Fibroblast of skin of abdomen (primary cell): ENCODE data around the gene POLR3H.
"Not testable (repeated sequence)": the region's sequence is repeated elsewhere in the genome, so short reads cannot be mapped to it uniquely, and the experiment has no call there.

ENCODE experiments used
- DNase-seq: peaks from one replicate; pipeline ENCODE4 v3.0.0-alpha.2; 2013

POLR3H gene

GRCh38 chr22:41564563-41564962 is 20.3 kb upstream of the POLR3H start:
- DNase-seq = no peak

GRCh38 chr22:41563051-41563711 is 18.9 kb upstream of the POLR3H start:
- DNase-seq = peak; percentile 89

GRCh38 chr22:41562461-41562860 is 18.2 kb upstream of the POLR3H start:
- DNase-seq = no peak

- DNase-seq = no peak
These were observed 17.5 kb upstream of the POLR3H start for GRCh38 chr22:41561788-41562187.

- DNase-seq = peak; percentile 13
These were observed 17.1 kb upstream of the POLR3H start for GRCh38 chr22:41561335-41561734.

- DNase-seq = no peak
These were observed 15.8 kb upstream of the POLR3H start for GRCh38 chr22:41560095-41560471.

- DNase-seq = not testable (repeated sequence)
These were observed 14.0 kb upstream of the POLR3H start for GRCh38 chr22:41558241-41558630.

- DNase-seq = peak; percentile 77
These were observed 13.4 kb upstream of the POLR3H start for GRCh38 chr22:41557401-41558240.

- DNase-seq = no peak
These were observed 12.3 kb upstream of the POLR3H start for GRCh38 chr22:41556561-41556960.

GRCh38 chr22:41555325-41555982 is 11.2 kb upstream of the POLR3H start:
- DNase-seq = no peak

GRCh38 chr22:41551877-41552582 is 7.8 kb upstream of the POLR3H start:
- no peak for DNase-seq

GRCh38 chr22:41550952-41551491 is 6.8 kb upstream of the POLR3H start:
- no peak for DNase-seq

GRCh38 chr22:41548830-41549211 is 4.6 kb upstream of the POLR3H start:
- no peak for DNase-seq

GRCh38 chr22:41544671-41545476 is 604 bp upstream of the POLR3H start:
- no peak for DNase-seq

- DNase-seq = no peak
These were observed 2.0 kb downstream of the POLR3H start for GRCh38 chr22:41542224-41542623.

- no peak for DNase-seq
These were observed 2.8 kb downstream of the POLR3H start for GRCh38 chr22:41541484-41541883.

- DNase-seq = no peak
These were observed 3.9 kb downstream of the POLR3H start for GRCh38 chr22:41540365-41540764.

- no peak for DNase-seq
These were observed 4.3 kb downstream of the POLR3H start for GRCh38 chr22:41540006-41540315.

- no peak for DNase-seq
These were observed 4.9 kb downstream of the POLR3H start for GRCh38 chr22:41539146-41540005.

GRCh38 chr22:41538583-41538982 is 5.7 kb downstream of the POLR3H start:
- DNase-seq = no peak

GRCh38 chr22:41537203-41537602 is 7.1 kb downstream of the POLR3H start:
- no peak for DNase-seq
